HG03045 (cell line): ENCODE results near the gene CNPY4.

ENCODE experiments used
- ATAC-seq: cut with Tn5 transposase; IDR thresholded peaks from one replicate; pipeline ENCODE4 v1.9.1; 2021; ENCODE audit warnings: mild to moderate bottlenecking, moderate library complexity; ENCODE audit not compliant: unreplicated experiment

CNPY4 gene, protein sequence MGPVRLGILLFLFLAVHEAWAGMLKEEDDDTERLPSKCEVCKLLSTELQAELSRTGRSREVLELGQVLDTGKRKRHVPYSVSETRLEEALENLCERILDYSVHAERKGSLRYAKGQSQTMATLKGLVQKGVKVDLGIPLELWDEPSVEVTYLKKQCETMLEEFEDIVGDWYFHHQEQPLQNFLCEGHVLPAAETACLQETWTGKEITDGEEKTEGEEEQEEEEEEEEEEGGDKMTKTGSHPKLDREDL

DNA sequence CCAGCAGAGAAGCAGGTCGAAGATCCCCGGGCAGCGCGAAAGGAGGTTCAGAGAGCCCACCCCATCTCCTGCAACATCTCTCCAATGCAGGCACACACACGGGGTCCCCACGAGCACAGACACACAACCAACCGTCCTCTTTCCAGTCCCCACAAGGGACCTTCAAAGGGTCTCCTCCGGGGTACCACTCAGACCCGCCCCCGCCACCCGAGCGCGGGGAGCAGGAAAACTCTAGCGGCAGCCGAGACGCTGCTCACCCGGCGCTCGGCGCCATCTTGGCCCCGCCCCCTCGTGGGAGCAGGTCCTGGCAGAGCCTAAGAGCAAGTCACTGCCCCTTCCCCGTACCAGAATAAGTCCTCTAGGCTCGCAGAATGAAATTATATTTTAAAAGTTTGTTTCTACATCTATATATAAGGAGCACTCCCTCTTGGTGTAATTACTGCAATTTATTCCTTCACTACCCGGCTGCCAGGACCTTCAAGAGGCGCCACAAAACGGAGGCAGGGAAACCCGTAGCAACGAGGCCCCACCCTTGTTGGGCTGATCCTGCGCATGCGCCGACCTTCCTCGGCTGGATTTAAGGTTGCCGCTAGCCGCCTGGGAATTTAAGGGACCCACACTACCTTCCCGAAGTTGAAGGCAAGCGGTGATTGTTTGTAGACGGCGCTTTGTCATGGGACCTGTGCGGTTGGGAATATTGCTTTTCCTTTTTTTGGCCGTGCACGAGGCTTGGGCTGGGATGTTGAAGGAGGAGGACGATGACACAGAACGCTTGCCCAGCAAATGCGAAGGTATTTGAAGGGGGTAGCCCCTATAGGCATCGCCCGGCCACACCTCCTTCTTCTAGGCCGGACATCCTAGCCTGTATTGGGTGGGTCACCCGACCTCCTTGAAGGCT is at the start of gene CNPY4, which contains the start of gene TAF6:
Gene CNPY4 (plus strand): TSS at position 563 of the 898 bp plus-strand sequence. CDS start 111 bp downstream, at position 674.
Gene TAF6 (minus strand): TSS at position 287 of the 898 bp plus-strand sequence. CDS start 5,149 bp downstream, outside the sequence.
- peak; percentile 72 for ATAC-seq

DNA sequence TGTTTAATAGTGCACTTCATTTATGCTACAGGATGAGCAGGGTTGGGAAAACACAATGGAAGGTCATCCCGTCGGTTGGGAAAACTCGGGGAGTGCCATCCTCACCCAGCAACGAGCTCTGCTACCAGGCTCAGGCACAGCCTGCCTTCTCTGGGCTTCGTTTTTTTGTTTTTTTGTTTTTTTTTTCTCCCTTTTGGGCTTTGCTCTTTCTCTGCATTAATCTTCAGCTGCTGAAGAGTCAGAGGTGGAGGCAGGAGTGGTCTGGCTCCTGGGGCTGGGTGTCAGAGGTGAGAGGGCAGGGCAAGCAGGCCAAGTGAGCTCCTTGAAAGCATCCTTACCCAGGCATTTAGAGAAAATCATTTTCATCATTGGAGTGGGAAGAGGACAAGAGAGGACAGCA is 49.4 kb upstream of the CNPY4 start:
- ATAC-seq = no peak

DNA sequence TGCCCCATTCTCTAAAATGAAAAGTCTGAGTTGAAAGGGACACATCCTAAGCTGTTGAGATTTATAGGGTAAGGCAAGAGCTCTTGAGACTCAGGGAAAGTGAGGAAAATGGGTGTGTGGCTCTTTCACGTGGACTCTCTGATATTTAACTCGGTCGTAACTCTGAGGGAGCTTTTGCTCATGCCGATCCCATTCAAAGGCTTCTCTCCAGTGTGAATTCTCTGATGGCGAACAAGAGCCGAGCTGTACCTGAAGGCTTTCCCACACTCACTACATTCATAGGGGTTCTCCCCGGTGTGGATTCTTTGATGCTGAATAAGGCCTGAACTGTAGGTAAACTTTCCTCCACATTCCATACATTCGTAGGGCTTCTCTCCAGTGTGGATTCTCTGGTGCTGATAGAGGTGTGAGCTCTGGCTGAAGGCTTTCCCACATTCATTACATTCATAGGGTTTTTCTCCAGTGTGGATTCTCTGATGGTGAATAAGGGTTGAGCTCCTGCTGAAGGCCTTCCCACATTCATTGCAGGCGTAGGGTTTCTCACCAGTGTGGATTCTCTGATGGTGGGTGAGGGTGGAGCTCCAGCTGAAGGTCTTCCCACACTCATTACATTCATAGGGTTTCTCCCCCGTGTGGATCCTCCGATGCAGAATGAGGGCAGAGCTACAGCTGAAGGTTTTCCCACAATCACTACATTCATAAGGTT is 48.3 kb upstream of the CNPY4 start:
- no peak for ATAC-seq

DNA sequence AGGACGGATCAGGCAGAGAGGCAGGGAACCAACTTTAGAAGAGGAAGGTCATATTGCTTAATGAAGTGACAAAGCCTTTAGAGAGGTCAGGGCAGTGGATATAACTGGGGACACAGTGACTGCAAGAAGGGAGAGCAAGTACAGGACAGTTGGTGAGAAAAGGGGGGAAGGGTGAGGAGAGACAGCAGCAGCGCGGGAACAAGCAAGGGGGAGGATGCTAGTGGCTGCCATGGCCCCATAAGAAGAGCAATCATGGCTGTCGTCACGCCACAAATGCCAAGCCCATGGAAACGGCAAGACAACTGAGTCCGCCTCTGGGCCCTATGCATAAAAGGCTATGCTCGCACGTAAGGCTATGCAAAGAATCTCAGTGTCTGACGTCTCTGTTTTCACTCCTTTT is 47.0 kb upstream of the CNPY4 start:
- ATAC-seq = no peak

DNA sequence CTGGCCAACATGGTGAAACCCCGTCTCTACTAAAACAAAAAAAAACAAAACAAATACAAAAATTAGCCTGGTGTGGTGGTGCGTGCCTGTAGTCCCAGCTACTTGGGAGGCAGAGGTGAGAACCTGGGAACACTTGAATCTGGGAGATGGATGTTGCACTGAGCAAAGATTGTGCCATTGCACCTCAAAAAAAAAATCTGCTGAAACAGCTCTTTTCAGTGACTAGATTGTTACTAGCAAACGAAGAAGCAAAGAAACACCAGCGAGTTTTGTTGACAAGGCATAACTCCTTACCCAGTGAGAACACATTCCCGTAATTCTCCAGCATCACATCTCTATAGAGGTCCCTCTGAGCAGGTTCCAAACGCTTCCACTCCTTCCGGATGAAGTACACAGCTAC is 44.6 kb upstream of the CNPY4 start:
- ATAC-seq = no peak

DNA sequence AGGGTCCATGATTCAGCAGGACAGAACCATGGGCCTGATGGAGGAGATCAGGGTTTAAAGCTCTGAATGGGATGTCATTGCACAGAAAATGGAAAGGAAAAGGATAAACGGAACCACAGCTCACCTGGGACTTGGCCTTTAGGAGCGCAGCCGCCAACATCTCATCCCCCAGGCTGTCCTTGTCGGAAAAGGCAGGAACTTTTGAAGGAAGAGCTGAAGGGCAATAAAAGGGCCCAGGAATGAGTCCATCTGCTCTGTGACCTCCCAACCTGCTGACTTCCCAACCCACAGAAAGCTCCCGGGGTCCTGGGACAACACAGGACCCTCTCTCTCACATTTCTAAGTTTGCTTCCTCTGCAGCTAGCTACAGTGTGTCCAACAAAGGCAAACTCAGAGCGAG is 44.0 kb upstream of the CNPY4 start:
- no peak for ATAC-seq

DNA sequence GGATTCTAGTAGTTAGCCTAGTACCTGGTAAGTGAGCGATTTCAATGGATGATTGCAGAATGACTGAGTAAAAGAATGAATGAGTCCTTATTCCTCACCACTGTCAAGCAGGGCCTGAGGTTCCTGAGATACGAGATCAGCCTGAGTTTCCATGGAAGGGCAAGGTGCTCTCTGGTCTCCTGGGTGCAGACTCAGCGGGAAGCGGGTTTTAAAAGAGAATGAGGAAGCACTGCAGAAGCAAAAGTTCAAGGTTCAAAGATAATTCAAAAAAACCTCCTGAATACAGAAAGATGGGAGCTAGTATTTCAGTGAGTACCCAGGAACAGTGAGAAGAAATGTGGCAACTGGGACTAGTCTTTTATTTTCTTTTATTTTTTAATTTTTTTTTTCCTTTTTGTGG is 42.2 kb upstream of the CNPY4 start:
- ATAC-seq = no peak

DNA sequence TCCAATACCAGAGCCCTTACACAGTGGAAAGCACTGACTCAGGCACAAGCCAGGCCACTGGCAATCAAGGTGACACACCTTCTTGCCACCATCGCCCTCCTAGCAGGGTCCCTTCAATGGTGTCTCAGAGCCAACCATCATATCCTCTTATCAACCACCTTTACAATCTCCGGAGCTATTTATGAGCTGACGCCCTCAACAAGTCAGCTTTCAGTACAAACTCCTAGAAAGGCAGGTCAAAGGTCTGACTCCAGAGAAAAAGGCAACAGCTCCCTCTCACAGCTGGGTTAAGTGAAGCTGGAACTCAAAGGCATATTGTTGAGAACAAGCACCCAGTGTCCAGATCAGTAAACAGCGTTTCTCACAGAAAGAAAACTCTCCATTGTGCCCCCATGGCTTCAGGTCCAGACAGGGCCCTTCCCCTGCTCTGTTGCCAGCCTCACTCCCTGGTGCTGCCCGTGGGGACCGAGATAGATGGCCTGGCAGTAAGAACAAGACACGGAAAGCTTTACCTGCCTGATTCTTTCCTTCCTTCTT is 40.3 kb upstream of the CNPY4 start:
- no peak for ATAC-seq

DNA sequence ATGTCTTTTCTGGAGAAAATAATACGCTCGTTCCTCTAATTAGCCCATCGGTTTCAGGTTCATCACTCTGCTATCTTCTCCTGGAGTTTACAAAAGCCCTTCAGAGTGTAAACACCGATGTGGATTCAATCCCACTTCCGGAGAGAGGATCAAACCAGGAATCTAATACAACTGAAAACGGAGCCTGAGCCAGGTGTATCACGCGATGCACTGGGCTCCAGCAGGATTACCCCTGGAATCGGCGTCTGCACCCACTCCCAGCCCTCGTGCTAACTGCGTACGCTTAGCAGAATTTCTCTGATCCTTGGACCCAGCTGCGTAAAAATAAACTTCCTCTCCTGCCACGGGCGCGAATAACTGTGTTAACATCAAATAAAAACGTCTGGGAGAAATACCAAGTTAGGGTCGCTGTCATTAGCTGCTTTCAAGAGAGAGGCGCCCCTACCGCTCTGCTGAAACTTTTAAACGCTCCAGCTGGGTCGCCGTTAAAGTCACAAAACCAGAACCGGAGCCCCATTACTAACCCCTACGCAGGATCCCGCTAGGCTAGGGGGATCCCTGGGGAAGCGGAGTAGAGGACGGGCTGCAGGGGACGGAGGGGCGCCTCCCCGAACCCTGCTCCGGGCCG is 38.4 kb upstream of the CNPY4 start:
- no peak for ATAC-seq

DNA sequence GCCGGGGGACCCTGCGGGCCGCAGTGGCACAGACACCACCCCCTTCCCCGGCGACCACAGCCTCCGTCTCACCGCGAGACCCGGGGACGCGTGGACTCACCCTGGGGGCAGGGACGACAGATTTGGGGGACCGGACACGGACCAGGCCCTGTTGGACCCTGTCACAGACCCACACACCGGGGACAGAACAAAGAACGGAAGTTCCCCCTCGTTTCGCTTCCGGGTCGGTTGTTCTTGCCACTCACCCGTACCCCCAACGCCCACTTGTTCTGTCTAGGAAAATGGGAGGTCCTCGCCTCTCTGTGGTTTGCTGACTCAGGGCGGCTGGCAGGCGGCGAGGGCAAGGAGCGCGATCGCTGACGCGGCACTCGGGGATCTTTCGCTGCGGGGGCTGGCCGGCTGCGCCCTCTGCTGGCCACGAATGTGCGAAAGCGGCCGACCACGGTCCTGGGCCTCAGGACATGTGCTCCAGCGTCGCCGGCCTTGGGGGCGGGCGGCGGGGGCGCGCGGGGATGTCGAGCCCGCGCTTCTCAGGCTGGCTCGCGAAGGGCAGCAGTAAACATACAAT is 37.8 kb upstream of the CNPY4 start, which contains the start of gene ZNF3:
Gene ZNF3 (minus strand): TSS at position 189 of the 568 bp plus-strand sequence. CDS start 4,366 bp downstream, outside the sequence.
- ATAC-seq = peak; percentile 90

DNA sequence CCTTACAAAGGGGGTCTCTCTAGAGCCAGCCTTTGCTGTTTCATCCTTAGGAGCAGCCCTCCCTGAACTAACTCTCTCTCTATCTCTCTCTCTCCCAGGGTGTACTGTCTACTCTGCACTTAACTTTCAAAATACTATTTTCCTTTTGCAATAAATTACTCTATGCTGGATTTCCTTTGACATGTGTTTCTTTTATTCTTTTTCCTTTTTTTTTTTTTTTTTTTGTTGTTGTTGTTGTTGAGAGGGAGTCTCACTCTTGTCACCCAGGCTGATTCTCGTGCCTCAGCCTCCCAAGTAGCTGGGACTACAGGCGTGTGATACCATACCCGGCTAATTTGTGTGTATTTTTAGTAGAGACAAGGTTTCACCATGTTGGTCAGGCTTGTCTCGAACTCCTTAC is 36.5 kb upstream of the CNPY4 start:
- no peak for ATAC-seq

DNA sequence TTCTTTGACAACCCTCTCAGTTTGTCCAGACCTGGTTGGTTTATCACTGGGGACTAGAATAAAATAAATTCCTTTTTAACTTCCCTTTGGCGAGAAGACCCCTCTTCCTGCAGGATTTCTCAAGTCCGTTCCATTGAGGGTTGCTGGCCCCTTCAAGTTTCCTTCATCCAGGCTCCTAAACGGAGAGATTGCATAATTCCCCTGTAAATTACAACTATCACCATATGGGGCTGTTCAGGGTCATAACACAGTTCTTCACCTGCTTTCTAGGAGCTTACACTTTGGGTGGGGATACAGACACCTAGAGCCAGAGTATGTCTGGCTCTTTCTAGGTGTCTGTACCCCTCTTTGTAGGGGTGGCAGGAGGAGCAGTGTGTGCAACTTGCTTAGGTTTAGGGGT is 33.9 kb upstream of the CNPY4 start:
- ATAC-seq = no peak

DNA sequence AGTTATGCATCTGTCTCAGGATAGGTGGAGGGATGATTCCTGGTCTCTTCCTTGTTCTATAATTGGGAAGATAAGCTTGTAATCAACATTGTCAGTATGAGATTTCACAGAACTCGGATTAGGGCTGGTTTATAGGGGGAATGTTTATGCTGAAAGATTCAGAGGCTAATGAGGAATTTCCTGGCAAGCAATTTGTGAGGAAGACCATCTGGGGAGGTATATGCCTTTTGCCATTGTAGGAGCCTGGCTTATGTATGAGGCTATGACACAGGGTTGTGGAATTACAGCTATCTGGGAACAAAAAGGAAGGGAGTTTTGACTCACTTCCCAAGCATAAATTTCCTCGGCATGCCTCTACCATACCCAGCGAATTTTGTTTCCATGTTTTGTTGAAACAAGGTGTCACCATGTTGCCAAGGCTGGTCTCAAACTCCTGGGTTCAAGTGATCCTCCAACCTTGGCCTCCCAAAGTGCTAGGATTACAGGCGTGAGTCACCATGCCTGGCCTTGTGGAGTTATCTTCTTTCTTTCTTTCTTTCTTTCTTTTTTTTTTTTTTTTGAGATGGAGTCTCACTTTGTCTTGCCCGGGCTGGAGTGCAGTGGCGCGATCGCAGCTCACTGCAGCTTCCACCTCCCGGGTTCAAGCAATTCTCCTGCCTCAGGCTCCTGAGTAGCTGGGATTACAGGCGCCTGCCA is 32.2 kb upstream of the CNPY4 start:
- no peak for ATAC-seq

DNA sequence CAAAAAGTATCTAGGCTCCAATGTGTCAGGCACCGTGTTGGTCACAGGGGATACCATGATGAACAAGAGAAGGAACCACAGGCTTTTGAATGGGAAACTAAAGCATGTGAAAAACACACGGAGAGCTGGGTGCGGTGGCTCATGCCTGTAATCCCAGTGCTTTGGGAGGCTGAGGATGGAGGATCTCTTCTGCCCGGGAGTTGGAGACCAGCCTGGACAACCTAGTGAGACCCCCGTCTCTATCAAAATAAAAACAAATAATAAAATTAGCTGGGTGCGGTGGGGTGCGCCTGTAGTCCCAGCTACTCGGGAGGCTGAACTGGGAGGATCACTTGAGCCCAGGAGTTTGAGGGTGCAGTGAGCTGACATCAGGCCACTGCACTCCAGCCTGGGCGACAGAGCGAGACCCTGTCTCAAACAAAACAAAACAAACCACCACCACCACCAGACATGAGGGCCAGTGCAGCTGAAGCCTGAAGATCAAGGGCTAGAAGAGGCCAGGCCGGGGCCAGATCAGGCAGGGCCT is 31.3 kb upstream of the CNPY4 start:
- ATAC-seq = no peak

DNA sequence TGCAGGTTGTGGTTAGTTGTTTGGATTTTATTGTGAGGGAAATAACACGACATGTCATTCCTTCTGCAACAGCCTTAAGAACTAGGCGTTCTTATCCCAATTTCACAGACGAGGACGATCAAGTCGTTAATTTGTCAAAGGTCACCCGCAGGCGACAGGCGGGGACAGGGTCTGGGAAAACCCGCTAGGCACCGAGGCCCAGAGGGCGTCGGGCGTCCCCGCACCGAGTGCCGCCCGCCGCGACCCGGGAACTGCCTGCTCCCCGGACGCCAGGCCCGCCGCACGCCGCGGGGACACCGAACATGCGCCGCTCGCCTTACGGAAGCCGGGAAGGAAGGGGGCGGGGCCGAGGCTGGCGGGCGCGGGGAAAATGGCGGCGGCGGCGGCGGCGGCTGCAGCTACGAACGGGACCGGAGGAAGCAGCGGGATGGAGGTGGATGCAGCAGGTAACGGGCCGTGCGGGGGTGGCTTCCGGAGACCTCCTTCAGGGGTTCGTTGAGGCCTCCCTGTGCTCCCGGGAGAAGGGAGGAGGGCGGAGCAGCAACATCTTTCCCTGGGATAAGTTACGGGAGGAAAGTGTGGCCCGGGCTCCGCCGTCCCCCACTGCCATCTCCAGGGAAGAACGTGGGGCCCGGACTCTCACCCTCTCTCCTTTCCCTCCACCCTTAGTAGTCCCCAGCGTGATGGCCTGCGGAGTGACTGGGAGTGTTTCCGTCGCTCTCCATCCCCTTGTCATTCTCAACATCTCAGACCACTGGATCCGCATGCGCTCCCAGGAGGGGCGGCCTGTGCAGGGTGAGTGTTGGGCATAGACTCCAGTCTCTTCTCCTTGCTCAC is 30.6 kb upstream of the CNPY4 start, which contains the start of gene COPS6:
Gene COPS6 (plus strand): TSS at position 349 of the 837 bp plus-strand sequence. CDS start 22 bp downstream, at position 371.
- ATAC-seq = peak; percentile 63

DNA sequence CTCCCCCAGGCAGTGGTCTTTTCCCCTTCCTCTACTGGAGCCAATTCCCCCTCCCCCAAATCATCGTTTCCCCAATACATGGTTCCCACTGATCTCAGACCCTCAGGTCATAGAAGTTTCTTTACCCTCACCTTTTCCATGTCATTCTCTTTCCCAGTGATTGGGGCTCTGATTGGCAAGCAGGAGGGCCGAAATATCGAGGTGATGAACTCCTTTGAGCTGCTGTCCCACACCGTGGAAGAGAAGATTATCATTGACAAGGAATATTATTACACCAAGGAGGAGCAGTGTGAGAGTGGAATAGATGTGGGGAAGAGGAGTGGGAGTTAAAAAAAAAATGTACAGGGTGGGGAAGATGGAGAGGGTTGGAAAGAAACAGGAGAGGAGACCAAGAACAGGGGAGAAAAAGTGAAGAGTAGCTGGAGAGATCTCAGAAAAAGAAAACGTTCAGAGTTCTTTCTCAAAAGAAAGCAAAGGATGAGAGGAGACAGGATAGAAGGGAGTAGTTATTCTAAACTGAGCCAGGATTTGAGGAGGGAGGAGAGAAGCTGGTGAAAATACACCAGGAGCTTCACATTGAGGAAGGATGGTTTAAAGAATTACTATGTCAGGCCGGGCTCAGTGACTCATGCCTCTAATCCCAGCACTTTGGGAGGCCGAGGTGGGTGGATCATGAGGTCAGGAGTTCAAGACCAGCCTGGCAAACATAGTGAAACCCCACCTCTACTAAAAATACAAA is 29.8 kb upstream of the CNPY4 start:
- ATAC-seq = no peak

DNA sequence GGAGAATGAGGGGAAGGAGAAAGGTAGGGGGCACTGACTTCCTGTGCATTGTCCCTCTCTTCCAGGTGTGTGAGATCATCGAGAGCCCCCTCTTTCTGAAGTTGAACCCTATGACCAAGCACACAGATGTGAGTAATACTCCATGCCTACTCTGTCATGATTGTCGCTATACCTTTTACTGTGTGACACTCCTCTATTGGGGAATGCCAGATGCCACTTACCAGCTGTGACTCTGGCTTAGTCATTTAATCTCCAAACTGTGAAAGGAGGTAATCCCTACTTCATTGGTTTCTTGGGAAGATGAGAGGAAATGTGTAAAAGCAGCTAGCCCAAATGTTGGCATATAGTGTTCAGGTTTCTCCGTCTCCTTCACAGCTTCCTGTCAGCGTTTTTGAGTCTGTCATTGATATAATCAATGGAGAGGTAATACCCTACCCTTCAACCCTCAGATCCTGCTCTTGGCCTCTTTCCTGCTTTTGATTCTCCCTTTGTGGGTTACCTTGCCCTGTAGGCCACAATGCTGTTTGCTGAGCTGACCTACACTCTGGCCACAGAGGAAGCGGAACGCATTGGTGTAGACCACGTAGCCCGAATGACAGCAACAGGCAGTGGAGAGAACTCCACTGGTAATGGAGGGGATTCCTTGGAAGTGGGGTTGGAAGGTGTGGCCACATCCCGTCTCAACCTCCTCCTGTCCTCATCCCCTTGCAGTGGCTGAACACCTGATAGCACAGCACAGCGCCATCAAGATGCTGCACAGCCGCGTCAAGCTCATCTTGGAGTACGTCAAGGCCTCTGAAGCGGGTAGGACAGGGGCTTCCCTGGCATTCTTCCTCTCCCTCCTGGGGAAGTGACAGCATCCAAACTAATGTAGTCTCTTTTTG is 28.7 kb upstream of the CNPY4 start:
- ATAC-seq = no peak
